22Rv1 (cell line): ENCODE measurements around the gene MAP3K20.

ENCODE experiments used
- ZFX ChIP-seq: fragments of 450-650 bp; IDR thresholded peaks from 2 replicates; pipeline ENCODE4 v1.6.1; 2017; ENCODE audit warnings: antibody characterized with exemption, borderline replicate concordance
- TF ChIP-seq, protein P1 (sequence below): fragments of 450-650 bp; IDR thresholded peaks from 2 replicates; pipeline ENCODE4 v1.5.1; 2017; ENCODE audit warnings: mild to moderate bottlenecking

DNA sequence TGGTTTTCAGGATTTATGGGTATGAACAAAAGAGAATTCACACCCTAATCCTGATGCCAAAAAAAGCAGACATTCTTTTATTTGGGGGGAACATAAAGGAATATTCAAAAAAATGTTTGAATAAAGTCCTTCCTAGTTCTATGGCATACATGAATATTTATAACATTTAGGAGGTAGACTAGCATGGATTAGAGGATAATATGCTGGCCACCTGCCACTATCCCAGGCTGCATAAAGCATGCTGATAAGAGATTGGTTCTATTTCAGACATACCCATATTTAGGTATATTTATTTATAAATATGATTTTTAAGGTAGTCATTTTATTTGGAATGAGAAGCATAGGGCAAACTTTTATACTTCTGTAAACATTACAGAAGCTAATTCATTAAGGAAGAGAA lies 34.9 kb upstream of the MAP3K20 start:
- TF ChIP-seq, protein P1, sequence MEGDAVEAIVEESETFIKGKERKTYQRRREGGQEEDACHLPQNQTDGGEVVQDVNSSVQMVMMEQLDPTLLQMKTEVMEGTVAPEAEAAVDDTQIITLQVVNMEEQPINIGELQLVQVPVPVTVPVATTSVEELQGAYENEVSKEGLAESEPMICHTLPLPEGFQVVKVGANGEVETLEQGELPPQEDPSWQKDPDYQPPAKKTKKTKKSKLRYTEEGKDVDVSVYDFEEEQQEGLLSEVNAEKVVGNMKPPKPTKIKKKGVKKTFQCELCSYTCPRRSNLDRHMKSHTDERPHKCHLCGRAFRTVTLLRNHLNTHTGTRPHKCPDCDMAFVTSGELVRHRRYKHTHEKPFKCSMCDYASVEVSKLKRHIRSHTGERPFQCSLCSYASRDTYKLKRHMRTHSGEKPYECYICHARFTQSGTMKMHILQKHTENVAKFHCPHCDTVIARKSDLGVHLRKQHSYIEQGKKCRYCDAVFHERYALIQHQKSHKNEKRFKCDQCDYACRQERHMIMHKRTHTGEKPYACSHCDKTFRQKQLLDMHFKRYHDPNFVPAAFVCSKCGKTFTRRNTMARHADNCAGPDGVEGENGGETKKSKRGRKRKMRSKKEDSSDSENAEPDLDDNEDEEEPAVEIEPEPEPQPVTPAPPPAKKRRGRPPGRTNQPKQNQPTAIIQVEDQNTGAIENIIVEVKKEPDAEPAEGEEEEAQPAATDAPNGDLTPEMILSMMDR, result no peak
- TF ChIP-seq ZFX, result no peak
